ENCODE data around the gene PIK3C2G.
"Not testable (repeated sequence)": the region's sequence is repeated elsewhere in the genome, so short reads cannot be mapped to it uniquely, and the experiment has no call there.

Gene PIK3C2G, protein sequence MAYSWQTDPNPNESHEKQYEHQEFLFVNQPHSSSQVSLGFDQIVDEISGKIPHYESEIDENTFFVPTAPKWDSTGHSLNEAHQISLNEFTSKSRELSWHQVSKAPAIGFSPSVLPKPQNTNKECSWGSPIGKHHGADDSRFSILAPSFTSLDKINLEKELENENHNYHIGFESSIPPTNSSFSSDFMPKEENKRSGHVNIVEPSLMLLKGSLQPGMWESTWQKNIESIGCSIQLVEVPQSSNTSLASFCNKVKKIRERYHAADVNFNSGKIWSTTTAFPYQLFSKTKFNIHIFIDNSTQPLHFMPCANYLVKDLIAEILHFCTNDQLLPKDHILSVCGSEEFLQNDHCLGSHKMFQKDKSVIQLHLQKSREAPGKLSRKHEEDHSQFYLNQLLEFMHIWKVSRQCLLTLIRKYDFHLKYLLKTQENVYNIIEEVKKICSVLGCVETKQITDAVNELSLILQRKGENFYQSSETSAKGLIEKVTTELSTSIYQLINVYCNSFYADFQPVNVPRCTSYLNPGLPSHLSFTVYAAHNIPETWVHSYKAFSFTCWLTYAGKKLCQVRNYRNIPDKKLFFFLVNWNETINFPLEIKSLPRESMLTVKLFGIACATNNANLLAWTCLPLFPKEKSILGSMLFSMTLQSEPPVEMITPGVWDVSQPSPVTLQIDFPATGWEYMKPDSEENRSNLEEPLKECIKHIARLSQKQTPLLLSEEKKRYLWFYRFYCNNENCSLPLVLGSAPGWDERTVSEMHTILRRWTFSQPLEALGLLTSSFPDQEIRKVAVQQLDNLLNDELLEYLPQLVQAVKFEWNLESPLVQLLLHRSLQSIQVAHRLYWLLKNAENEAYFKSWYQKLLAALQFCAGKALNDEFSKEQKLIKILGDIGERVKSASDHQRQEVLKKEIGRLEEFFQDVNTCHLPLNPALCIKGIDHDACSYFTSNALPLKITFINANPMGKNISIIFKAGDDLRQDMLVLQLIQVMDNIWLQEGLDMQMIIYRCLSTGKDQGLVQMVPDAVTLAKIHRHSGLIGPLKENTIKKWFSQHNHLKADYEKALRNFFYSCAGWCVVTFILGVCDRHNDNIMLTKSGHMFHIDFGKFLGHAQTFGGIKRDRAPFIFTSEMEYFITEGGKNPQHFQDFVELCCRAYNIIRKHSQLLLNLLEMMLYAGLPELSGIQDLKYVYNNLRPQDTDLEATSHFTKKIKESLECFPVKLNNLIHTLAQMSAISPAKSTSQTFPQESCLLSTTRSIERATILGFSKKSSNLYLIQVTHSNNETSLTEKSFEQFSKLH (N-terminal part only)

GRCh38 chr12:18261273-18261672, at the start of gene PIK3C2G:
Gene PIK3C2G (plus strand): TSS chr12:18261518. CDS start chr12:18282082, 20,564 bp downstream.
- no peak for DNase-seq (ENCODE audit: low spot score)

DNA sequence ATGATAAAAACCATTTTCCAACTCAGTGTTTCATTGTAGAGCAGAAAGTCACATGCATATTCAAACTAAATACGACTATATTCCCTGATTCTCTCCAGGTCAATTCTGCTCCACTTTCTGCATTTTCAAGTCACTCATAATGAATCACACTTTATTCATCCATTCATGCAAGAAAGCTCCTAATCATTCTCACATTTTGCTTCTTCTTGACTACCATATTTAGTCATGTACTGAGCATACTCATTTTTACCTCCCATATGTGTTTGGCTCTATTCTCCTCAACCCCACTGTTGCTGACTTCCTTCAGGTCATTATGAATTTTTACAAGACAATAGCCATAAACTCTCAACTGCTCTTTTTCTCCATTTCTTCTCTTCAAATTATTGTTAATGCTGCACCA, 43.4 kb upstream of the PIK3C2G start:
- no peak for DNase-seq (ENCODE audit: low spot score)

- no peak for DNase-seq (ENCODE audit: low spot score)
Observed at GRCh38 chr12:18221726-18222125, 39.6 kb upstream of the PIK3C2G start.

DNA sequence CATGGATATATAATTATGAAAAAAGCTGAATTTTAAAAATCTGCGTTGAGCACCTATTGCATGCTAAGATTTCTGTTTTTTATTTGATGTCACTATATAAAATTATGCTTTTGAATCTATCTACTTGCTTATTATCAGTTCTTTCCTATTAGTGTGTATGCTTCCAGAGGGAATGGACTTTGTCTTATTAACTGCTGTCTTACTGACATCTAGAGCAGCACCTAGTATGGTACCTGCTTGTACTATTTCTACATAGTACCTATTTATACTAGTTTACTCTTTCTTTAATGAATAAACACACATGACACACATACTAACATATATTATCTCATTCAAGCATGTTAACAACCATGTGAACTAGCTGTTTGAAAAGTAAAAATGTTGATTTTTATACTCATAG, 38.6 kb upstream of the PIK3C2G start:
- no peak for DNase-seq (ENCODE audit: low spot score)

- DNase-seq (ENCODE audit: low spot score), result no peak
Observed at GRCh38 chr12:18224745-18225144, 36.6 kb upstream of the PIK3C2G start.

DNA sequence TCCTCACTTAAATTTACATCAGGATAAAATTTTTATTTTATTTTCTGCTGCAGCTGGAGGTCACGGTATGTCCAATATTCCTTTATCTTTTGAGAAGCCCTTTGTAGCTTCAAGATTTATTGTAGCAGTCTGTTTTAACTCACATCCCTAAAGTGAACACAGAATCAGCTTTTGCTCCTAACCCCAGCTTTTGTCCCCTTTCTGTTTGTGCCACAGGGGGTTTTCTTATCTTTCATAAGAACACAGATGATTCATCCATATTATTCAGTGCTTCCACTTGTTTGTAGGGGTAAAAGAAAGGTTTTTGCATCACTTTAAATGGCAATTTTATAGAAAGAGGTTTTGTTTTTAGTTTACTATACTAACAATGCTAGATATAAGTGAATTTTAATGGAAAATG, 21.8 kb upstream of the PIK3C2G start:
- DNase-seq (ENCODE audit: low spot score), result no peak

DNA sequence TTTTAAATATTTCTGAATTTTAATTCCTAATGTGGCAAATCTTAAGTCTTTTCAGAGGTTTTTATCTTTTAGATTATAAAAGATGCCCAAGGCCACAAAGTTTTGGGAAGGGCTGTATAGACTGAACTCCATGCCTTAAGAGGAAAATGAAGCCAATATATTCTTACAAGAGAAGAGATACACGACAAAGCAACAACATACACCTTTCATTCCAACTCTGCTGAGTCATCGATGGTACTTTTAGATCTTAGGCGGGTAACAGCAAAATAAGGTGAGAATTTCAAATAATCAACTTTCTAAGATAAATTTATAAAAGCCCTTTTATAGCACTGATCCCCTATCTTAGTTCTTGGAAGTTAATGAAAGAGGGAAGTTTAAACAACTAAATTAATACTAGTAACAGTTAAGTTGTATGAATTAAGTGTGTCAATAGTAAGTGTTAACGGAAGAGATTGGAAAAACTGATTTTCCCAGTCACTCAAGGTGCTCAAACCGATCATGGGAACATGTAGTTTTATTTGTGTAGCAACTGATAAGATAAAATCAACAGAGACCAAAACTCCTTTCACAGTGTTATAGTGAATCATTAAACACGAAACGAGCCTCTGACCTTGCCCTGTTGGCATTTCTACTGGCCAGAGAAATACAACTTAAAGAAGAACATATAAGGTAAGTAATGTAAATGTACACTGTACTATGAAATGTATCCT, 18.8 kb upstream of the PIK3C2G start:
- no peak for DNase-seq (ENCODE audit: low spot score)

DNA sequence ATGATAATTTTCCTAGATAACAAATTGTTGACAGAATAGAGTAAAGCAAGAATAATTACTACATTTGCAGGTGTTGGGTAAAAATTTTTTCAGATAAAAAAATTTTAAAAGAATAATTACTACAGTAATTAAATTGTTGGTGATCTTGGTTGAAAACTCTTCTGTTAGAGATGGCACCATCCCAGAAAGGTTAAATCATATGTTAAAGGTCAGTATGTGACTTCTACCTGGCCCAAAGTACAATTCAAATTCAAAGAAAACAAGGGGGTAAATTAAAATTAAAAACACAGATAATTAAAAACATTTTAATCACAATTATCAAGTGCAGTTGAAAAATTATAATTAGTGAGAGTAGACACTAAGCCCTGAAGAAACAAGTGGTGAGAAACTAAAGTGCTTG, 18.1 kb upstream of the PIK3C2G start:
- DNase-seq (ENCODE audit: low spot score), result no peak

DNA sequence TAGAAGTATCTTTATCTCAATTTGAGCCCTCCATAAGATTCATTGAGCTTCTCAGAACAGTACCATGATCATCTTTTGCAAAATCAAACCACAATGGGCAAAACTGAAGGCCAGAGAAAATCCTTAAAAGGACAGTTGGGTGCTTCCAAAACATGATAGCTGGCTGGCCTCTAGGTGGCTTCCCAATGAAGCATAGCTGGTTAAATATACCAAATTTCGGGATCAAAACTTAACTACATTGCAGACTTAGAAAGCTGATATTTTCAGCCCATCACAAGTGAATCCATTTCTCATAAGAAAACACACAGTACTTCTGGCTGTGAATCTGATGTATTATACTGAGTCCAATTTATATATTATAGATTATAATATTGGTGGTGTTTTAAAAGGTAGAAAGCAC, 15.3 kb upstream of the PIK3C2G start:
- DNase-seq (ENCODE audit: low spot score), result no peak

DNA sequence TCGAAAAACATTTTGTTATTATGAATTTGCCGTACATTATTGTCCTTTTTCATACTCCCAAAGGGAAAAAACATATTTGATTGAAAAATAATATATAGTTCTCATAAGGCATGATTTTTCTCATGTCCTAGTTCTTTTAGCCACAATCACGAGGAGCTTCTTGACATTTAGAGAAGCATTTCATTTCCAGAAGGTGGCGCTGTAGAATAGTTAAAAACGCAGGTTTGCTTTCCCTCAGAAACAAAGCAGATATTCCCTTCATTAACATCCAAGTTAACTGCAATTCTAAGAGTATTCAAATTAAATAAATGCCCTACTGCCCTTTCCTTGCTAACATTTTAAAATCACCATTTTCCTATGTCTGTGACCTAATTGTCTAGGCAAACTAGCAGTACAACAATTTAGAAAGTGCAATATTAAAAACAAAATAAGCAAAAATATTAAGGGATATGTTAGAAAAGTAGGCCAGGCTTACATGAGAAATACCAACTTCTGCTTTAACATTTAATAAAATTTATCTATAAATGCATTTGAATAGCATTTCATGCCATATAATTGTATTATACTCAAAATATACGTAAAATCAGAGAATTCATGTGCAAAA, 10.9 kb upstream of the PIK3C2G start:
- peak; percentile 49 for DNase-seq (ENCODE audit: low spot score)

DNA sequence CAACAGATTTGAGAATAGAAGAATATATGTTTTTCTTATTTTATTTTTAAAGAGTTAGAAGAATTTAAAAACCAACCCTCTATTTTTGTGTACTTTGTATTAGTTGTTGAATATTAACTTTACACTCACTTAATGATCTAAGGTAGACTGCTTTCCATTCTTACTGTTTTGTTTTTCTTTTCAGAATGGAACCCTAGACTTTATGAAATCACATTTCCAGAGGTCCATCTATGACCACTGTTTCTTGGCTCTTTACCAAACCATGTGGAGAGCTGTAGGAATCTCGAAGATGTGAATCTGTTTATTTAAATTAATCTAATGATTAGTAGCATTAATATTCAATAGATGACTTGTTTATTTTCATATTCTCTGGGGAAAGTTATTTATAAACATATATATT, 7.2 kb upstream of the PIK3C2G start:
- no peak for DNase-seq (ENCODE audit: low spot score)

GRCh38 chr12:18255004-18255403, 6.3 kb upstream of the PIK3C2G start:
- not testable (repeated sequence) for DNase-seq (ENCODE audit: low spot score)

DNA sequence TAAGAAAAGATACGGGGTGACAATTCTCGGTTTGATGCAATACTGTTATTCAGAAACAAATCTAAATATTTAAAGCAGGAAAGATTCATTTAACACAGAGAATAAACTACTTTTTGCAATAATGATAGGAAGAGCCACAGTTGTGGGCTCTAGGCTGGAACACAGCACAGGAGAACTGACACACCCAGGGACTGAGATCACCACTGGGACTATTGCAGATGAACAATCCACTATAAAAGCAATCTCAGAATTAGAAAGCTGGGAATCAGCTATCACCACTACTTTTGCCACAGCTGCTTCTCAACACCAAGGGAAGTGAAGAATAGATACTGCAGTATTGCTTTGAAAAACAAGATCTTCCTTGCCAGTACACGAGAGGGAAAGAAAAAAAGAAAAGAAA, 4.1 kb upstream of the PIK3C2G start:
- no peak for DNase-seq (ENCODE audit: low spot score)

GRCh38 chr12:18258929-18259328, 2.4 kb upstream of the PIK3C2G start:
- DNase-seq (ENCODE audit: low spot score), result no peak

DNA sequence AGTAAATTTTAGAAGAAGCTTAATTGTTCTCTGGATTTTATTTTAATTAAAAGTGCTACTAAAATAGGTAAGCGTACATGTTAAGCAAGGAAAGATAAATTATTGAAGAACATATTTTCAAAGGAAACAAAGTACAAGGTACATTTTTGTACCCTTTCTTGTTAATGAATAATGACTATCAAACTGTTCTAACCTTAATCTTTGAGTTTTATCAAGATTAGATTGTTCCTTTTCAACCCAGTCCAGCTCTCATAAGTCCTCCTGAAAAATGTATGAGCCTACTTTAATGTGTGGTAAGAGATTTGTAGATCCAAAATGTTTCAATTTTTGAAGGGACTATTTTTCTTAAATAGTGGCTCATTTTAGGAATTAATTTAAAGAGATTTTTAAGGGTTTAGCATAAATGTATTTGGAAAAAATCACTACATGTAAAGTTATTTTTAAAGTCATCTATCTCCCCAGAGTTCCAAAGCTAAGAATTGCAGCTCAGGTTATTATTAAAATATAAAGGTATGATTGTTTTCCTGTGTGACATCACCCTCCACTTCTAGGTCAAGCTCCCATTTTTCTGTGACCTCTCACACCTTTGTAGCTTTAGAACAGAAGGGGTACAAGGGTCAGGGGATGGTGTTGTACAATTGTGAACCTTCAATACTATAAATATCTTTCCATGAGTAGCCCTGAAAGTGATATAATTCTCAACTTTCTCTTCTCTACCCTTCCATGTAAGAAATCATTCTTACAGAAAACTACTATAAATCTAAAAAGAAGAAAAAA, 1.2 kb upstream of the PIK3C2G start:
- no peak for DNase-seq (ENCODE audit: low spot score)

DNA sequence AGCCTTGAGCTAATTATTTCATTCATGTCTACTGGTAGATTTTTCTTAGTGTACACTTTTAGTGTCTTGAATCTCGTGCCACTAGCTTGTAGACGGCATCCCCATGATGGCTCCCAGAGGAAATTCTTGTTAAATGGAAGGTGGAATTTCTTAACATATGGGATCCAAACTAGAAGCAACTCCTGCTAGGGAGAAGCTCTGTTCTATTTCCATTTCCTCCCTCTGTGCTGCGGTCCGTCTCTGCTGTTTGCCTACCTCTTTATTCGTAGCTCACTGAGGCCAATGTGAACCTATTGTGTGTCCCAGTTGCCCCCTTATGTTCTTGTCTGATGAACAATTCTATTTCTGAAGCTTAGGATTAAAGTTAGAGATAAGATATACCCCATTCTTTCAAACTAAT, 588 bp downstream of the PIK3C2G start:
- DNase-seq (ENCODE audit: low spot score), result no peak

GRCh38 chr12:18262514-18262913, 1.2 kb downstream of the PIK3C2G start:
- DNase-seq (ENCODE audit: low spot score), result no peak

DNA sequence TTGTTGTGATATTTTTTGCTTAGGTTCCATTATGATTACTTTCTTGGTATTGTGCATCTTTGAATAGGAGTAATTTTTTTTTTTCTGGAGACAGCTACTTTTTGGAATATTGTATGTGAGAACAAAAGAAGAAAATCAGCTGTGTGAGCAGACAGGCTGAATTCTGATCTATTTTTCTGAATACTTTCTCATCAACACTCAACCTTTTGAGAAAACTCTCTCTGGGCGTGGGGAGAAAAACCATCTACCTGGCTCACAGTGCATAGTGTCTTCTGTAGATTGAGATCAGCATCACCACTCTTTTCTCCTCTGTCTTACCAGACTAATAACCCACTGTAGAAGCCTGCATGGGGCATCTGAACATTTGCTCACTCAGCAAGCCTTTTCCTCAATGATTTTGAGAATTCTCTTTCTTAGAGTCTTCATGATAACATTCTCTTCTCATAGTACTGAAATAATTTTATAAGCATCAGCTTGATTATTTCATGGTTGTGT, 3.3 kb downstream of the PIK3C2G start:
- no peak for DNase-seq (ENCODE audit: low spot score)

GRCh38 chr12:18267427-18268099, 6.2 kb downstream of the PIK3C2G start:
- no peak for DNase-seq (ENCODE audit: low spot score)
